Mesenchymal stem cell (in vitro differentiated cells and primary cell): ENCODE measurements around the gene NBEAL1.
"Not testable (repeated sequence)": the region's sequence is repeated elsewhere in the genome, so short reads cannot be mapped to it uniquely, and the experiment has no call there.

Experiments used
- DNase-seq: peaks from one replicate; pipeline ENCODE4 v3.0.0-alpha.2; 2013
- H2AFZ ChIP-seq: one replicate; pipeline ENCODE4 v1.6.1; 2013; ENCODE audit warnings: low read depth, mild to moderate bottlenecking, control low read depth, inconsistent platforms, low read length, moderate library complexity
- H2AK5ac ChIP-seq: 2 replicates; pipeline ENCODE4 v1.6.1; 2013; ENCODE audit warnings: low read length, moderate library complexity, mild to moderate bottlenecking, inconsistent platforms; ENCODE audit not compliant: severe bottlenecking
- H2BK120ac ChIP-seq: one replicate; pipeline ENCODE4 v1.6.1; 2013; ENCODE audit warnings: low read depth, mild to moderate bottlenecking, inconsistent platforms, low read length, moderate library complexity
- H2BK12ac ChIP-seq, 2 experiments: one replicate each; pipeline ENCODE4 v1.6.1; 2013; ENCODE audit warnings: inconsistent platforms in 2 of 2, low read length in 2 of 2, mild to moderate bottlenecking in 2 of 2, moderate library complexity in 2 of 2, control low read depth in 1 of 2
- H2BK15ac ChIP-seq: one replicate; pipeline ENCODE4 v1.6.1; 2013; ENCODE audit warnings: mild to moderate bottlenecking, low read depth, inconsistent platforms; ENCODE audit not compliant: poor library complexity, severe bottlenecking
- H2BK5ac ChIP-seq: 2 replicates; pipeline ENCODE4 v1.6.1; 2013; ENCODE audit warnings: low read depth, mild to moderate bottlenecking, low read length, control low read depth, inconsistent platforms; ENCODE audit not compliant: poor library complexity, severe bottlenecking
- H3K14ac ChIP-seq, 2 experiments: one replicate each; pipeline ENCODE4 v1.6.1; 2013; ENCODE audit warnings: inconsistent platforms in 2 of 2, low read length in 2 of 2, control low read depth in 1 of 2, mild to moderate bottlenecking in 1 of 2, moderate library complexity in 1 of 2
- H3K18ac ChIP-seq, 2 experiments: one replicate each; pipeline ENCODE4 v1.6.1; 2013; ENCODE audit warnings: inconsistent platforms in 2 of 2, low read length in 2 of 2, control low read depth in 1 of 2, low read depth in 1 of 2, mild to moderate bottlenecking in 1 of 2
- H3K23ac ChIP-seq, 2 experiments: one replicate each; pipeline ENCODE4 v1.6.1; 2013; ENCODE audit warnings: inconsistent platforms in 2 of 2, low read length in 2 of 2, mild to moderate bottlenecking in 2 of 2, moderate library complexity in 2 of 2, control low read depth in 1 of 2
- H3K27ac ChIP-seq: 2 replicates; pipeline ENCODE4 v1.5.1; 2013; ENCODE audit warnings: mild to moderate bottlenecking, moderate library complexity, low read length, control low read depth, inconsistent platforms; ENCODE audit not compliant: poor library complexity, severe bottlenecking
- H3K27me3 ChIP-seq, 2 experiments: 2 replicates each; pipeline versions ENCODE4 v1.6.1 to v1.7.0; 2013; ENCODE audit warnings: low read length in 2 of 2, mild to moderate bottlenecking in 2 of 2, moderate library complexity in 2 of 2, control low read depth in 1 of 2, inconsistent platforms in 1 of 2; ENCODE audit not compliant: control insufficient read depth in 1 of 2, insufficient read depth in 1 of 2
- H3K36me3 ChIP-seq, 2 experiments: 2 replicates each; pipeline versions ENCODE4 v1.6.1 to v1.7.0; 2013; ENCODE audit warnings: low read length in 2 of 2, control low read depth in 1 of 2, inconsistent platforms in 1 of 2, low read depth in 1 of 2, mild to moderate bottlenecking in 1 of 2; ENCODE audit not compliant: insufficient read depth in 2 of 2, control insufficient read depth in 1 of 2
- H3K4ac ChIP-seq, 2 experiments: one replicate each; pipeline ENCODE4 v1.6.1; 2013; ENCODE audit warnings: inconsistent platforms in 2 of 2, low read length in 2 of 2, mild to moderate bottlenecking in 2 of 2, moderate library complexity in 2 of 2, control low read depth in 1 of 2, low read depth in 1 of 2
- H3K4me1 ChIP-seq: 2 replicates; pipeline ENCODE4 v1.6.1; 2013; ENCODE audit warnings: low read depth, low read length, control low read depth; ENCODE audit not compliant: control insufficient read depth, insufficient read depth
- H3K4me2 ChIP-seq: 2 replicates; pipeline ENCODE4 v1.6.1; 2013; ENCODE audit warnings: low read length, mild to moderate bottlenecking, inconsistent platforms; ENCODE audit not compliant: poor library complexity, severe bottlenecking
- H3K4me3 ChIP-seq, 2 experiments: 2 replicates each; pipeline versions ENCODE4 v1.5.1 to v1.7.0; 2013; ENCODE audit warnings: low read length in 2 of 2, mild to moderate bottlenecking in 2 of 2, control low read depth in 1 of 2, low read depth in 1 of 2; ENCODE audit not compliant: insufficient read depth in 1 of 2
- H3K79me1 ChIP-seq: replicated peaks from 2 replicates; pipeline ENCODE4 v1.6.1; 2013; ENCODE audit warnings: mild to moderate bottlenecking, control low read depth, low read length, inconsistent platforms; ENCODE audit not compliant: poor library complexity, severe bottlenecking
- H3K9ac ChIP-seq: 2 replicates; pipeline ENCODE4 v1.7.0; 2013; ENCODE audit warnings: mild to moderate bottlenecking, low read length, moderate library complexity
- H3K9me3 ChIP-seq: 2 replicates; pipeline ENCODE4 v1.7.0; 2013; ENCODE audit warnings: mild to moderate bottlenecking, low read length; ENCODE audit not compliant: control insufficient read depth
- H4K8ac ChIP-seq: one replicate; pipeline ENCODE4 v1.6.1; 2013; ENCODE audit warnings: inconsistent platforms, mild to moderate bottlenecking, low read length, moderate library complexity
- H4K91ac ChIP-seq: one replicate; pipeline ENCODE4 v1.6.1; 2013; ENCODE audit warnings: mild to moderate bottlenecking, low read length, inconsistent platforms
- WGBS: methylation state at CpG from one replicate; pipeline ENCODE4 v1.1.7; 2013; ENCODE audit warnings: mixed read lengths; 5-methylcytosine and 5-hydroxymethylcytosine counted together

NBEAL1 gene

GRCh38 chr2:203080447-203081045 lies 65.9 kb downstream of the NBEAL1 start:
- no peak overlapping the region for H2AK5ac ChIP-seq
- no peak overlapping the region for H3K18ac ChIP-seq

GRCh38 chr2:203083328-203083727 lies 68.7 kb downstream of the NBEAL1 start:
- Histone ChIP-seq H2AK5ac (no peak overlapping the region), H2BK5ac (no peak overlapping the region), H3K27me3 (no peaks in the 10 kb centered on the region), H3K27ac (no peak overlapping the region), H3K4me2 (no peak overlapping the region), H2BK120ac (no peak overlapping the region), H4K91ac (no peak overlapping the region), H3K9me3 (no peaks in the 10 kb centered on the region), H3K18ac (no peak overlapping the region), H2BK15ac (no peak overlapping the region), H3K36me3 (peaks cover 12 to 82% of the 10 kb centered on the region in 2 experiments), H3K9ac (no peak overlapping the region), H2BK12ac (no peak overlapping the region), H3K79me1 (peaks cover 8% of the 10 kb centered on the region), H3K14ac (no peak overlapping the region), H2AFZ (no peak overlapping the region), H3K23ac (no peak overlapping the region), H3K4ac (no peak overlapping the region), H4K8ac (no peak overlapping the region), H3K4me3 (no peak overlapping the region), H3K4me1 (peaks cover 2% of the 10 kb centered on the region)
- WGBS, result no CpG with 5 or more reads among the region's 2 CpGs
- DNase-seq, result no peak

More at GRCh38 chr2:203080447-203081045, 65.9 kb downstream of the NBEAL1 start:
- Histone ChIP-seq H2AFZ (no peak overlapping the region), H3K4me1 (peaks cover 3% of the 10 kb centered on the region), H3K27me3 (no peaks in the 10 kb centered on the region), H3K14ac (no peak overlapping the region), H3K4me3 (no peak overlapping the region), H3K4me2 (no peak overlapping the region), H3K23ac (no peak overlapping the region), H2BK120ac (no peak overlapping the region), H4K8ac (no peak overlapping the region), H2BK15ac (no peak overlapping the region), H3K79me1 (peaks cover 9% of the 10 kb centered on the region), H3K27ac (no peak overlapping the region), H3K4ac (no peak overlapping the region), H2BK5ac (no peak overlapping the region), H3K36me3 (peaks cover 13 to 71% of the 10 kb centered on the region in 2 experiments), H3K9ac (no peak overlapping the region), H3K9me3 (no peaks in the 10 kb centered on the region), H2BK12ac (no peak overlapping the region), H4K91ac (no peak overlapping the region)
- no CpG with 5 or more reads among the region's 2 CpGs for WGBS
- no peak for DNase-seq

DNA sequence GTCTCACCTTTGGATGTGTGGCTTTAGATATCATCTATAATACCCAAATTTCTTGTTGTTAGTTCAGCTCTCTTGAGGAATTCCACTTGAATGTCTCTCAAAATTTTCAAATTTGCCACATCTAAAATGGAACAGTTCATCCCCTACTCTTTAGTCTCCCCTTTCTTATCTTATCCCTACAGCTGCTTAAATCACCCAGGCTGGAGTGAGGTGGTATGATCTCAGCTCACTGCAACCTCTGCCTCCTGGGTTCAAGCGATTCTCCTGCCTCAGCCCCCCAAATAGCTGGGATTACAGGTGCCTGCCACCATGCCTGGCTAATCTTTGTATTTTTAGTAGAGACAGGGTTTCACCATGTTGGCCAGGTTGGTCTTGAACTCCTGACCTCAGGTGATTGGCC lies 71.7 kb downstream of the NBEAL1 start:
- H3K27me3 ChIP-seq, H3K23ac ChIP-seq, H3K4ac ChIP-seq, H2BK5ac ChIP-seq, H3K9ac ChIP-seq, DNase-seq, H2BK12ac ChIP-seq, H3K9me3 ChIP-seq, H2BK15ac ChIP-seq, H3K14ac ChIP-seq, H2AK5ac ChIP-seq, H2BK120ac ChIP-seq, H3K4me3 ChIP-seq, H3K27ac ChIP-seq, H4K8ac ChIP-seq, H3K4me2 ChIP-seq, H4K91ac ChIP-seq, H3K18ac ChIP-seq, H3K79me1 ChIP-seq, H3K4me1 ChIP-seq, H2AFZ ChIP-seq: not testable (repeated sequence)
- 100% methylated on average over 1 of the region's 1 CpG for WGBS
- peaks cover 7 to 71% of the 10 kb centered on the region in 2 experiments for H3K36me3 ChIP-seq

DNA sequence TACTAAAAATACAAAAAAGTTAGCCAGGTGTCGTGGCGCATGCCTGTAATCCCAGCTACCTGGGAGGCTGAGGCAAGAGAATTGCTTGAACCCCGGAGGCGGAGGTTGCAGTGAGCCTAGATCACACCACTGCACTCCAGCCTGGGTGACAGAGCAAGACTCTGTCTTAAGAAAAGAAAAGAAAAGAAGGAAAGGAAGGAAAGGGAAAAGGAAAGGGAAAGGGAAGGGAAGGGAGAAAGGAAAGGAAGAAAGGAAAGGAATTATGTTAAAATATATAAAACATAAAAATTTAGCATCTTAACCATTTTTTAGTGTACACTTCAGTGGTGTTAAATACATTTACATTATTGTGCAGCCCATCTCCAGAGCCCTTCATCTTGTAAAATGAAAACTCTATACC lies 76.0 kb downstream of the NBEAL1 start:
- H2AFZ ChIP-seq, DNase-seq: not testable (repeated sequence)
- 98% methylated on average over 4 of the region's 4 CpGs for WGBS

More for the DNA sequence above, 76.0 kb downstream of the NBEAL1 start:
- H3K4me1 ChIP-seq, H2AK5ac ChIP-seq, H3K79me1 ChIP-seq, H2BK15ac ChIP-seq, H2BK5ac ChIP-seq, H3K4ac ChIP-seq, H3K23ac ChIP-seq, H2BK120ac ChIP-seq, H4K91ac ChIP-seq, H3K4me2 ChIP-seq, H3K4me3 ChIP-seq, H3K27me3 ChIP-seq, H2BK12ac ChIP-seq, H3K14ac ChIP-seq, H3K27ac ChIP-seq, H3K18ac ChIP-seq, H3K9me3 ChIP-seq, H4K8ac ChIP-seq, H3K9ac ChIP-seq: not testable (repeated sequence)
- H3K36me3 ChIP-seq, result peaks cover 7 to 36% of the 10 kb centered on the region in 2 experiments
